ENCODE data around the gene GRID1. TPM values are rescaled to one million over a fixed set of nuclear protein-coding genes. Genes with fewer than 3 reads are reported as not detected.

The GRID1 gene
- total and polyA plus RNA-seq, 10 donors: 0.06 to 0.42 (median 0.15) TPM; not detected in 4

DNA sequence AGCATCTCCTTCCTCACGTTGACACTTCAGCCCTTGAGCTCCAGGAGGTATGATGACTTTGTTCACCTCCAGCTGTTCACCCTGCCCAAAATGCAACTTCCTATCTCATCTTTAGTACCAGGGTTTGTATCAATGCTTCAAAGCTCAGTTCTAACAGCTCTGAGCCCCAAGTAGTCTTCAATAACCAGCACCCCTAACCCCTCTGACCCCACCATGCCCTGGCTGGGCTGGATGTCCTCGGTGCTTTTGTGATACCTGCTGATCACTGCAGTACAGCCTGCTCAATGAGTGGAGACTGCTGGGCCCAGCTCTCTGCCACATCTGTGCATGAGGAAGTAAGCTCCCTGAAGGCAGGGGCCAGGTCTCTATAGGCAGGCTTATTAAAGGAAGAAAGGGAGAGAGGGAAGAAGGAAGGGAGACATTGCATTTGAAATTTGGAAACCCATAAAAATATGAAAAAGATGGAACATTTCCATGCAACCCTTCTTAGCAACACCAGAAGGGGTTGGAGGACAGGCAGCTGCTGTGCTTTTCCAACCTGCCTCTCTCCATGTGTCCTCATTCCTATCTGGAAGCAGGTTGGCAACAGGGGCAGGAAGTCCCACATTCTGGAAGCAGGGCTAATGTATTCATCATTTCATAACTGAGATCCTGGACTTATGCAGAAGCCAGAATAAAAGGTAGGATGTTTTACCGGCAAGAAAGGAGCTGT is 756.1 kb downstream of the GRID1 start:
- intact Hi-C loops (cut with DNase I; ENCODE audit: low total_unique reads): no loop called here
- WGBS, 5 donors: 75 to 90% (median 85%) methylated on average over 3 of the region's 3 CpGs
- peaks cover 0 to 4% (median 0%) of the 10 kb centered on the region in 8 donors for H3K9me3 ChIP-seq

DNA sequence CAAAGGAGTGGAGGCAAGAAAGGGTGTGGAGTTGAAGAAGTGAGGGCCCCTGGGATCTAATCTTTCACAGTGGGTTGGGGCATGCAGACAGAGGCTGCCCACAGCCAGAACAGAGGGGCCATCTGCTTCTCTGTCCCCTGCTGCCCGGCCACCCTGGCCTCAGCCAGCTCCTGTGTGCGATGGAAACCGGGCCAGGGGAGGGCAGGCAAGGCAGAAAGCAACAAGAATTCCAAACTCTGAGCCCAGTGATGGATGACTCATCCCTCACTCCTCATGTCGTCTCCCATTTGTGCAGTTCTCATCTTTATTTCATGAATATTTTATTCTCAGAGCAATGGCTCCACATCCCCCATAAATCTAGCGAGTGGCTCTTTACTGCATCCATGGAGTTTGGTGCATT is 757.1 kb downstream of the GRID1 start:
- H3K27ac ChIP-seq: no peak overlapping the region
- no peak for TF ChIP-seq POLR2A (IDR thresholded peaks at IDR 0.05)
- no peak for TF ChIP-seq POLR2AphosphoS5 (IDR thresholded peaks at IDR 0.05)
- TF ChIP-seq, protein P1, sequence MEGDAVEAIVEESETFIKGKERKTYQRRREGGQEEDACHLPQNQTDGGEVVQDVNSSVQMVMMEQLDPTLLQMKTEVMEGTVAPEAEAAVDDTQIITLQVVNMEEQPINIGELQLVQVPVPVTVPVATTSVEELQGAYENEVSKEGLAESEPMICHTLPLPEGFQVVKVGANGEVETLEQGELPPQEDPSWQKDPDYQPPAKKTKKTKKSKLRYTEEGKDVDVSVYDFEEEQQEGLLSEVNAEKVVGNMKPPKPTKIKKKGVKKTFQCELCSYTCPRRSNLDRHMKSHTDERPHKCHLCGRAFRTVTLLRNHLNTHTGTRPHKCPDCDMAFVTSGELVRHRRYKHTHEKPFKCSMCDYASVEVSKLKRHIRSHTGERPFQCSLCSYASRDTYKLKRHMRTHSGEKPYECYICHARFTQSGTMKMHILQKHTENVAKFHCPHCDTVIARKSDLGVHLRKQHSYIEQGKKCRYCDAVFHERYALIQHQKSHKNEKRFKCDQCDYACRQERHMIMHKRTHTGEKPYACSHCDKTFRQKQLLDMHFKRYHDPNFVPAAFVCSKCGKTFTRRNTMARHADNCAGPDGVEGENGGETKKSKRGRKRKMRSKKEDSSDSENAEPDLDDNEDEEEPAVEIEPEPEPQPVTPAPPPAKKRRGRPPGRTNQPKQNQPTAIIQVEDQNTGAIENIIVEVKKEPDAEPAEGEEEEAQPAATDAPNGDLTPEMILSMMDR (IDR thresholded peaks at IDR 0.05 in 8 of 11, conservative IDR thresholded peaks at IDR 0.05 in 3 of 11): no peak
- no peaks in the 10 kb centered on the region for H3K27me3 ChIP-seq (replicated peaks in 1 of 7)
- peaks cover 0 to 4% (median 0%) of the 10 kb centered on the region in 8 donors for H3K9me3 ChIP-seq
- H3K4me3 ChIP-seq: no peak overlapping the region
- H3K36me3 ChIP-seq: no peaks in the 10 kb centered on the region
- H3K4me1 ChIP-seq: peaks cover 0 to 21% (median 14%) of the 10 kb centered on the region in 6 donors
- 81 to 88% (median 86%) methylated on average over 5 of the region's 5 CpGs for WGBS, 5 donors
- intact Hi-C loops (cut with DNase I; ENCODE audit: low total_unique reads): no loop called here
- DNase-seq: no peak

More for the DNA sequence above, 756.1 kb downstream of the GRID1 start:
- Histone ChIP-seq H3K27me3 (replicated peaks in 1 of 7) (no peaks in the 10 kb centered on the region), H3K27ac (no peak overlapping the region), H3K4me1 (peaks cover 0 to 21% (median 14%) of the 10 kb centered on the region in 6 donors), H3K4me3 (no peak overlapping the region), H3K36me3 (no peaks in the 10 kb centered on the region)
- TF ChIP-seq POLR2A (IDR thresholded peaks at IDR 0.05) (no peak), POLR2AphosphoS5 (IDR thresholded peaks at IDR 0.05) (no peak)
- TF ChIP-seq, protein P1 (IDR thresholded peaks at IDR 0.05 in 8 of 11, conservative IDR thresholded peaks at IDR 0.05 in 3 of 11): no peak
- no peak for DNase-seq

DNA sequence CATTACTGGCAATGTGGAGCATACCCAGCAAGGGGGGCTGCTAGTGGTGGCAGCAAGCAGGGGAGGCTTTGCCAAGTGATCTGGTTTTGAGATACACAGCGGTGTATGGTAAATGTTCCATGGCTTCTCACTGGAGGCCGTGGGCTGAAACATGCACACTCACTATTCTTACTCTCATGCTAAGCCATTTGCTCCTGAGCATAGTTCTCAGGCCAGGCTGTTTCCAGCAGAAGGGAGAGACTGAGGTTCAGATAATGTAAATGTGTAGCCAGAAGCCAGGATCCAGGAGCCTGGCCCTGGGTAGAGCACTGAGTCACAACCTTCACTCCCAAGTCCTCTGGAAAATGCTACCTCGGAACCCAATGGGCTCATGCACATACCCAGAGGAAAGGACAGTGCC is 757.9 kb downstream of the GRID1 start:
- Histone ChIP-seq H3K4me1 (peaks cover 0 to 21% (median 14%) of the 10 kb centered on the region in 6 donors), H3K9me3 (peaks cover 0 to 4% (median 0%) of the 10 kb centered on the region in 8 donors), H3K36me3 (no peaks in the 10 kb centered on the region), H3K4me3 (no peak overlapping the region), H3K27me3 (replicated peaks in 1 of 7) (no peaks in the 10 kb centered on the region), H3K27ac (no peak overlapping the region)
- intact Hi-C loops (cut with DNase I; ENCODE audit: low total_unique reads): no loop called here
- TF ChIP-seq POLR2A (IDR thresholded peaks at IDR 0.05) (no peak), POLR2AphosphoS5 (IDR thresholded peaks at IDR 0.05) (no peak)
- TF ChIP-seq, protein P1 (IDR thresholded peaks at IDR 0.05 in 8 of 11, conservative IDR thresholded peaks at IDR 0.05 in 3 of 11): no peak
- 88 to 95% (median 90%) methylated on average over 3 of the region's 3 CpGs for WGBS, 5 donors
- DNase-seq: no peak

DNA sequence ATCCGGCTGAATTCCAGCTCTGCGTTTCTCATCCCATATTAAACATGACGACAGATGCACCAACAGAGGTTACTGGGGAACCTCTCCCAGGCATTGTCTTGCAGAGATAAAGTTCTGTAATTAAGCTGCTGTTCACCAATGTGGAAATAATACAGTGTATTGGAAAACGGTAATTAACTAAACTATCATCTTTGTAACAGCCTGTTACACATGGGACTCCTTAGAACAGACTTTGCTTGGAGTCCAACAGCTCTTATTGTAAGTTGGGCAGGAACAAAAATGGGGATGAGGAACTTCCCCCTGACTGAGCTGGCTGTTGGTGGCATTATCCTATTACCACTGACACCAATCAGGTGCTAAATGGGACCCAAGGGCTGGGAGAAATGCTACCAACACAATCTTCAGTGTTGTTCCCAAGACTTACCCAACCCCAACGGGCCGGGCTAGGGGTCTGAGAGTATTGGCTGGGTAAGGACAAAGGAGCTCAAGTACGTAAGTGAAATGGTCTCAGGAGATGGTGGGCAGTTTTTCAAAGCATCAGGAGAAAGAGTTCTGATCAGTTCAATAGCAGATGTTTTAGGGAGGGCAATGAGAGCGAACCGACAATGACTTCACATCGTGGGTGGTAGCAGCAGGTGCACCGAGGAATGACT is 759.4 kb downstream of the GRID1 start:
- WGBS, 5 donors: 89 to 94% (median 92%) methylated on average over 11 of the region's 11 CpGs
- H3K4me1 ChIP-seq: peaks cover 0 to 11% (median 4%) of the 10 kb centered on the region in 6 donors
- H3K4me3 ChIP-seq: no peak overlapping the region
- H3K36me3 ChIP-seq: no peaks in the 10 kb centered on the region
- H3K27me3 ChIP-seq (replicated peaks in 1 of 7): no peaks in the 10 kb centered on the region
- no peak for DNase-seq
- H3K9me3 ChIP-seq: peaks cover 0 to 4% (median 0%) of the 10 kb centered on the region in 8 donors
- H3K27ac ChIP-seq: no peak overlapping the region
- intact Hi-C loops (cut with DNase I; ENCODE audit: low total_unique reads): no loop called here
- no peak for TF ChIP-seq POLR2AphosphoS5 (IDR thresholded peaks at IDR 0.05)
- TF ChIP-seq, protein P1 (IDR thresholded peaks at IDR 0.05 in 8 of 11, conservative IDR thresholded peaks at IDR 0.05 in 3 of 11): no peak
- TF ChIP-seq POLR2A (IDR thresholded peaks at IDR 0.05): no peak
